ENCODE results near the gene TET2.

DNA sequence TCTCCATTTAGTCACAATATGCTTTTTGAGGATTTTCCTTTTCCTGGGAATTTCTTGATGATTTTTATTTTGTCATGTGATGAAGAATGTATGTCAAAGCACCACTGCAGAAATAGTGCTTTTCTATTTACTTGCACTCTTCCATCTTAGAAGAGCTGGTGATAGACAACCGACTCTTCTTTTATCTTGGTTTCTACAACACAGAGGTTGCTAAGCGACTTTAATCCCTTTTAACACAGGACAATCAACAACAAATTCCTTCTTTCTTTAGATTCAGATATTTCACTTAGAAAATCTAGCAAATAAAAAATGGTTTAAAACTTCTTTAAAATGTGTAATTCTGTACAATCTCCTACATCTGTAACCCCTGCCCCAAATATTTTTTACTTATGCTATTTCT, 34.6 kb downstream of the TET2 start:
- TF ChIP-seq, protein P1, sequence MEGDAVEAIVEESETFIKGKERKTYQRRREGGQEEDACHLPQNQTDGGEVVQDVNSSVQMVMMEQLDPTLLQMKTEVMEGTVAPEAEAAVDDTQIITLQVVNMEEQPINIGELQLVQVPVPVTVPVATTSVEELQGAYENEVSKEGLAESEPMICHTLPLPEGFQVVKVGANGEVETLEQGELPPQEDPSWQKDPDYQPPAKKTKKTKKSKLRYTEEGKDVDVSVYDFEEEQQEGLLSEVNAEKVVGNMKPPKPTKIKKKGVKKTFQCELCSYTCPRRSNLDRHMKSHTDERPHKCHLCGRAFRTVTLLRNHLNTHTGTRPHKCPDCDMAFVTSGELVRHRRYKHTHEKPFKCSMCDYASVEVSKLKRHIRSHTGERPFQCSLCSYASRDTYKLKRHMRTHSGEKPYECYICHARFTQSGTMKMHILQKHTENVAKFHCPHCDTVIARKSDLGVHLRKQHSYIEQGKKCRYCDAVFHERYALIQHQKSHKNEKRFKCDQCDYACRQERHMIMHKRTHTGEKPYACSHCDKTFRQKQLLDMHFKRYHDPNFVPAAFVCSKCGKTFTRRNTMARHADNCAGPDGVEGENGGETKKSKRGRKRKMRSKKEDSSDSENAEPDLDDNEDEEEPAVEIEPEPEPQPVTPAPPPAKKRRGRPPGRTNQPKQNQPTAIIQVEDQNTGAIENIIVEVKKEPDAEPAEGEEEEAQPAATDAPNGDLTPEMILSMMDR (IDR thresholded peaks at IDR 0.05) = no peak
- TF ChIP-seq POLR2A (IDR thresholded peaks at IDR 0.05) (no peak), POLR2AphosphoS5 (IDR thresholded peaks at IDR 0.05) (no peak)
